ENCODE results near the gene GRWD1. TPM values are rescaled to one million over a fixed set of nuclear protein-coding genes. Genes with fewer than 3 reads are reported as not detected.

Gene GRWD1
- total and polyA plus RNA-seq, 2 of the 4 experiments (the other 2 are of a cell fraction): 22.0 to 22.5 TPM

GRCh38 chr19:48398375-48399235 lies 47.2 kb upstream of the GRWD1 start:
- Histone ChIP-seq H4K20me1 (ENCODE audit: insufficient read depth, low read length) (no peaks in the 10 kb centered on the region; the same call in 1 of the 2 replicates), H3K27me3 (ENCODE audit: control insufficient read depth, insufficient read depth, low read length) (peaks cover 44% of the 10 kb centered on the region), H2BK20ac (ENCODE audit: low read depth, low read length) (no peak overlapping the region), H4K8ac (ENCODE audit: low read depth in 2 of 2, low read length in 2 of 2) (peak overlapping the region in 1 of 2 experiments; percentile 79; a peak in 3 of 4 replicates), H3K9me3 (ENCODE audit: control insufficient read depth, insufficient read depth, low read length) (no peaks in the 10 kb centered on the region), H3K18ac (ENCODE audit: low read depth, low read length) (no peak overlapping the region), H3K14ac (replicated peaks; ENCODE audit: low read depth, low read length) (no peak overlapping the region), H2AFZ (replicated peaks; ENCODE audit: low read length, poor library complexity) (peak overlapping the region; percentile 90), H3K9me1 (ENCODE audit: insufficient read depth, low read length) (peaks cover 3% of the 10 kb centered on the region; the same call in 1 of the 2 replicates), H3K27ac (ENCODE audit: insufficient read depth, low read length) (no peak overlapping the region), H3K4me1 (ENCODE audit: control insufficient read depth, insufficient read depth, low read length) (peaks cover 4% of the 10 kb centered on the region; the same call in 1 of the 2 replicates), H2BK120ac (ENCODE audit: low read depth, low read length) (no peak overlapping the region), H3K36me3 (ENCODE audit: control insufficient read depth, insufficient read depth, low read length) (no peaks in the 10 kb centered on the region), H3K4ac (ENCODE audit: low read depth, low read length) (peak overlapping the region; percentile 83; the same call in 1 of the 2 replicates), H3K4me2 (ENCODE audit: low read depth, low read length) (peak overlapping the region; percentile 56; the same call in 1 of the 2 replicates), H3K23ac (ENCODE audit: low read depth, low read length) (no peak overlapping the region), H2AK5ac (ENCODE audit: low read depth, low read length) (peak overlapping the region; percentile 43), H3K56ac (ENCODE audit: extremely low read depth, insufficient read depth, low read length) (no peak overlapping the region), H2BK15ac (ENCODE audit: low read depth, low read length) (no peak overlapping the region), H3K4me3 (ENCODE audit: insufficient read depth, low read depth, low read length) (peak overlapping the region; percentile 42), H4K5ac (ENCODE audit: low read depth, low read length) (no peak overlapping the region), H4K91ac (ENCODE audit: insufficient read depth, low read depth, low read length) (no peak overlapping the region), H3K9ac (ENCODE audit: low read depth, low read length) (no peak overlapping the region), H2BK5ac (ENCODE audit: low read depth, low read length, poor library complexity, severe bottlenecking) (no peak overlapping the region), H3K79me1 (ENCODE audit: low read depth in 1 of 2, low read length in 2 of 2) (no peaks in the 10 kb centered on the region), H2AK9ac (replicated peaks; ENCODE audit: low read depth, low read length, poor library complexity) (no peak overlapping the region)
- ATAC-seq (ENCODE audit: low read depth) (peak; percentile 48), DNase-seq (peak; percentile 41)
- WGBS, 2 experiments (ENCODE audit: extremely low coverage in 2 of 2, insufficient read length in 1 of 2): 15% methylated on average over 57 of the region's 104 CpGs; no CpG with 5 or more reads in 1 of the 2 experiments
- POLR2A ChIA-PET (ENCODE audit: unreplicated experiment): no interaction called here
- CTCF ChIA-PET: no interaction called here
- no peak for TF ChIP-seq POLR2A (IDR thresholded peaks at IDR 0.05; ENCODE audit: low read depth, low read length)
- no peak for TF ChIP-seq FOS (IDR thresholded peaks at IDR 0.05; ENCODE audit: low read depth, low read length)
- no TSS peak for BruUV-seq (replicated peaks)
- intact Hi-C loops (cut with micrococcal nuclease) (loop anchor here (10.0 kb wide), 1 partner anchor 74 kb away; the partner anchor contains the start of gene EMP3), in situ Hi-C loops (cut with MboI; ENCODE audit: low sequenced_read_pairs) (no loop called here), dilution Hi-C loops (cut with HindIII; ENCODE audit: low sequenced_read_pairs, unreplicated experiment) (no loop called here)
